NCI-H187 (cell line): ENCODE results near the gene SHISA3.

ENCODE experiments used
- DNase-seq, 2 experiments: peaks; one replicate each; lab custom pipeline; 2025; lab: John Stamatoyannopoulos, UW

The SHISA3 gene

DNA sequence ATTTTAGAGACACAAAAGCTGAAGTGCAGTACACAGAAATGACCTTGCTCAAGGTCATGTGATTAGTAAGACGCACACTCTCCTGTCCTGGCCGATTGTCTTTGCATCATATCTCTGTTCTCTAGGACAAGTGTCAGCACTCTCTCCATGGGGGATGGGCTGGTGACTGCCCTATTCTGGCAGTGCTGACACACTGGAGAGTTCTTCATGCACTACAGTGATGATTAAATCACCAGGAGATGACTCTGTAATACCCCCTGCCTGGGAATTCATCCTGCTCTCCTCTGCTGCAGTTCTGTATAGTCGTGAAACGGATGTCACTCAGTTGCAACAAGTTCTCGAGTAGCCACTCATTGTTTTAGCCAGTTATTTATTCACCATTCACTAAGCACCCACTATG is 5.3 kb upstream of the SHISA3 start:
- no peak for DNase-seq

DNA sequence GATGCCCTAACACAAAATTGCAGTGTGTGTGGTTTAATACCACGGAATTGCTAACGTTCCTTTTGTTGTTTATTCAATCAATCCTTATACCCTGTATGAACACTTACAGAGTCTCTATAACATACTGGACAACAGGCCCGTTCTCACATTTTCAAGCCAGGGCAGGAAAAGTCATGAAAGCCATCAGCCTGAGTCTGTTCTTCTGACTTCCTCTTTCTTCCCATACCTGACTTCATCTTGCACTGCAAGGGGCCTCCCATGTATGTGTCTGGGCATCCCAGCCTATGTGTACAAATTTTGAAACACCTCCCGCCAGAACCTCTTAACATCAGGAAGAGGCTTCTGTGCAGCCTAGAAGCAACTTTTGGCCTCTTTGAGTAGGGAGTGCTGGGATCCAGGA is 4.9 kb upstream of the SHISA3 start:
- DNase-seq, result no peak

DNA sequence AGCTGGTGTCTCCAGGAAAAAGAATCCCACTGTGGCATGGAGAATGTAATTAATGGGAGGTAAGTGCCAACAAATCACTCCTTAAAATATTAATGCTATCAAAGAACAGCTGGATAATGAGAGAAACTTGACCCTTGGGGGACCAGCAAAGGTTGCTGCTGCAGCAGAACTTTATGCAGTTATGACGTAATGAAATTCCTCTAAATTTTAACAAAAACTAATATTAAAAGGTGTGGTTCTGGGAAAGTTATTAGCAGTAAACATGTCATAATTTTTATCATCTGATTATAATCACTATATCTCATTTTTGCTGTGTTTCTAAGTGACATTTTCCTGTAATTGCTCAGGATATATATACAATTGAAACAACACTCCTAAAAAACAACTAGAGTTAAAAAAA is 1.7 kb upstream of the SHISA3 start:
- no peak for DNase-seq

DNA sequence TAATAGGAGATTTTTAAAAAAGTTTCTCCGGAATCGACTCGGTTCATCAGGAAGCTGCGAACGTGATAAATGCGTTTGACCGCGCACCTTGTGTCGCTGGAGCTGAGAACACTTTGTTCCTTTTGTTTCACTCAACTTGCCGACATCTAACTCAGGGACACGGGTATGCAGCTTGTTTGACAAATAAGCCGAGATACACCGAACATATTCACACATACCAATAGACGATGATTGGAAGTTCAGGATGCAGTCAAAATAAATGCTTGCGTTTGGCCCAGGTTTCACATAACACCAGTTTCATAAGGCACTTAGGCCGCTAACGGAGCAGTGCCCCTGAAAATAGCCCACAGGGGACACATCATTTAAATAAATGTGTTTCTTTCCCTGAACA is 932 bp upstream of the SHISA3 start:
- DNase-seq, result no peak

DNA sequence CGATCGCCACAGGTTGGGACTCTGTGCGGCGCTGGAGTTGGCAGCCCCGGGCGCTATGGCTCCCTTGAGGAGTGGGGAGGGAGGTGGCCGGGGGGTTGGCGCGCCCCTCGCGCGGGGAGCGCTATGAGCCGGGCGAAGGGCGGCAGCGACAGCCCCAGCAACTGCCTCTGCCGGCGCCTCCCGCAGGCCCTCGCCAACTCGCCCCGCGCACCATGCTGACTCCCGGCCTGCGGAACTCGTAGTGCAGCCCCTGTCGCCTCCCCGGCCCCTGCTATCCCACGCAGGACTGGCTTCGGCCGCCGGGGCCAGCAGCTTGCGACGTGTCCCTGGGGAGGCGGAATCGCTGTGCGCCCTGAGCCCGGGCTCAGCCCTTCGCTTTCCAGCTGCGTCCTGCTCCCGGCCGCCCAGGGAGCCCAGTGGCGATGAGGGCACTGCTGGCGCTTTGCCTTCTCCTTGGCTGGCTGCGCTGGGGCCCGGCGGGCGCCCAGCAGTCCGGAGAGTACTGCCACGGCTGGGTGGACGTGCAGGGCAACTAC is 415 bp downstream of the SHISA3 start:
- DNase-seq, result no peak

DNA sequence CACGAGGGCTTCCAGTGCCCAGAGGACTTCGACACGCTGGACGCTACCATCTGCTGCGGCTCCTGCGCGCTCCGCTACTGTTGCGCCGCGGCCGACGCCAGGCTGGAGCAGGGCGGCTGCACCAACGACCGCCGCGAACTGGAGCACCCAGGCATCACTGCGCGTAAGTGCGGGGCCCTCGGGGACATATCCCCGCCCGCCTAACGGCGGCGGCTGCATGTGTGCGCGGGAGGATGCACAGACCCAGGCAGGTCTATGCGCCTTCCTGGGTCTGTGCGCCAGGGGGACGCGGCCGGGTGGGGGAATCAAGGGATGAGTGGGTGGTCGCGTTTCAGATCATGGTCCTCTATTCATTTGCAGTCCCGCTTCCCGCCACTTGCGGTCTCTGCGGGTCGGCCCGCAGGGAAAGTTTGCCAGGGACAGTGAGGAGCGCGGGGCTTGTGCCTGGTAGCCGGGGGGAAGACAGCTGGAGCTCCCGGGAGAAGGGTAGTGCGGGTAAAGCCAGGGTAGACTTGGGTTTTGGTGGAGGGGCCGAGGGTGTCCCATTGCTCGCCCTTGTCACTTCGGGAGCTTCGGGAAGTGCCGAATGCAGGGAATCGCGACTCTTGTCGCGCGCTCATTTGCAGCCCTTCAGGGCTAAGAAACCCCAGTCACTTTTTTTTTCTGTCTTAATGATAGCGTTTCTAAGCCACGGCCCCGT is 1.0 kb downstream of the SHISA3 start:
- DNase-seq, result no peak

DNA sequence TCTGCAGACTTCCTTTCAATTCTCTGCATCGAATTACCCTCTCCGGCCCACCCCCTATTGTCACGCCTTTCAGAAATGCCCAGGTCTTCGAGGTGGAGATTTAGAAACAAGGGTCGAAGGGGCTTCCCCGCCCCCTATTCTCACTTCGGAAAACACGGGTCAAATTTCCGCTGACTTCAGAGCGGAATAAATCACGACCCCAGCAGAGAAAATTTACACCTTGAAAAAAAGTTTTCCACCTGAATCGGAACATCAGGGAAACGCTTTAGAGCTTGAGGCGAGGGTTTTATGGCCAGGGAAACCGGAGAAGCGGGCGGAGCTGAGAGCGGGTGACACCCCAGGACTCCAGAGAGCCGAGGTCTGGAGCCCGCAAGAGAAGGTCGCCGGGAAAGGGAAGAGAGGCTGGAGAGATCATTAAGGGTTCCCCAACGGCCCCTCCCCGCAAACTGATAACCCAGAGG is 1.6 kb downstream of the SHISA3 start:
- no peak for DNase-seq

DNA sequence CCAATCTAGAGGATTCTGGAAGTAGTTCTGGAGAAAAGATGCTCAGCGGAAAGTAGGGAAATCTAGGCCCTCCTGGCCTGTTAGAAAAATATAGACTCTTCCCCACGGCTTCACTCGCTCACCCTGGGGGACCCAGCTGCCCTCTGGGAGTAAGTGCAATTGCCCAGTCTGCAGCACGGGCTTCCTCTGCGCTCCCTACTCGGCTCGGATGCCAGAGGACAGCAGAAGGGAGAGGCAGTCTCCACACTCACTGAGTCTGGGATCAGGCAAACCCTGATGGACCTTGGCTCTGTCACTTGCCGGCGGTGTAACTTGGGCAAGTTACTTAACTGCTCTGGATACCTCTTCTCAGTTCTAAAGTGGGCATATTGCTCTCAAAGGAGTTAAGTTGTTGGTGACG is 2.1 kb downstream of the SHISA3 start:
- no peak for DNase-seq

DNA sequence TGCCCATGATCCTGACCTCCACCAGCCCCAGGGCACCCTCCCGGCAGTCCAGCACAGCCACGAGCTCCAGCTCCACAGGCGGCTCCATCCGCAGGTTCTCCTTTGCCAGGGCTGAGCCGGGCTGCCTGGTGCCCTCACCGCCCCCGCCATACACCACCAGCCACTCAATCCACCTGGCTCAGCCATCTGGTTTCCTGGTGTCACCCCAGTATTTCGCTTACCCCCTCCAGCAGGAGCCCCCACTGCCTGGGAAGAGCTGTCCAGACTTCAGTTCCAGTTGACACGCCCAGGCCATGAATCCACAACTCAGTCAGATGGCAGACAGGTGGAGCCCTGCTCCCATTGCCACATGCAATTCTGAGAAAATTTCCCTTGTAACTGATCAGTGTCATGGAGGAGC is 3.9 kb downstream of the SHISA3 start:
- DNase-seq, result no peak

DNA sequence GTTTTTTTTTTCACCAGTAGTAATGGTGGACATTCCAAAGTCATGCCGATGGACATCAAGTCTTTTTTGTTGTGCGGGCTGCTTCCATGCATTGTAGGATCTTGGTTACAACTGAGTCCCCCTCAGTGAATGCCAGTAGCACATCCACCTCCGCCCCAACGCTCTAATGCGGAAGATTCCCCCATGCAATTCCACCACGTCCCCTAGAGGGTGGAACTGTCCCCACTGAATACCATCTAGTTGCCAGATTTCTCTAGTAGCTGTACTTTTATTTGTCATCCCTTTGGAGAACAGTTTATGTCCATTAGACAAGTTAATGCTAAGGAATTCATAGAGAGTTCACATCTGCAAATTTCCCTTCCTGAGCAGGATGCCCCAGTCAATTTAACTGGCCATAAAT is 6.7 kb downstream of the SHISA3 start:
- DNase-seq, result no peak

DNA sequence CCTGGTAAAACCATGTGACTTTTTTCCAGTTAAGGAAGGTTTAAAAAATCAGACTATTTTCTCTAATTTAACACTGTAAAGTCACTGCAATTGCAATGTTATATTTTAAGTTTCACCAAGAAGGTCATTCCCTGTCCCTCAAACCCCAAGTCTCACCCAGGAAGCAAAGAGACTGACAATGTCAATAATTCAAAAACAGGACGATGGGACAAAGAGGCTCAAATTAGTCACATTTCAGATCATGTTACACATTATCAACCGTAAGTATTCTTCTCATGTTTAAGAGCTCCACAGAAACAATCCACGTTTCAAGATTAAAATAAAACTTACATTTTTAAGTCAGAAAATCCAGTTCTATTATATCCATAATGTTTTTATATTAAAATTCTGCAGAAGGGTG is 13.2 kb downstream of the SHISA3 start:
- DNase-seq, result no peak

DNA sequence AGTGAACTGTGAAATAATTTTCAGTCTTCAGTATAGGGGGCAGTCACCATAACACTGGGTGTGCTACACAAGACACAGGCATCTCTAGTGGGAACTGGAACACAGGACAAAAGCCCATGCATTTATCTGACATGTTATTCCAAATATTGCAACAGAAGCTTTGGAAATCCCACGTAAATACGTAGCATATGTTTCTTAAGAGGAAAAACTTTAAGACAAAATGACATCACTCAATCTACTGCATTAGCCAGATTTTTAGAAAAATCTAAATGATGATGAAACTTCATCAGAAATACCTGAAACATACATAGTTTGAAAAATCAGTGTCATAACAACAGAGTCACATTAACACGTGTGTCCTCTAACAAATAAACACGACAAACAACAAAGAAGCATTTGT is 14.5 kb downstream of the SHISA3 start:
- no peak for DNase-seq

DNA sequence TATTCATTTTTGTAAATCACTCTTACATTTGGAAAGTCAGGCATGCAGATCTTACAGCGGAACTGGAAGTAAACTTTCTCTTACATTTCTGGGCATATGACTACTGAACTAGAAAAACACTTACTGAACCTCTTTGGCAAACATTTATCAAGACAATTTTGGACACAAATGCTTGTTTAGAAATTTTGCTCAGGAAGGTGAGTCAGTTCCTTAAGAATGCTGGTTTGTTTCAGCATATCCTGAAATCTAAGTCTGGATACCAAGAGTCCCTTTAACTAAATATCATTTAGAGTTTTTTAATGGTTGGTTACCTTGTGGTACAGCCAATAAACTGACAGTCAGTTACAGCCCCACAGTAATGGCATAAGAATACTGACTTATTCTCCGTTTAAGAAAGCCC is 15.0 kb downstream of the SHISA3 start:
- DNase-seq, result no peak

DNA sequence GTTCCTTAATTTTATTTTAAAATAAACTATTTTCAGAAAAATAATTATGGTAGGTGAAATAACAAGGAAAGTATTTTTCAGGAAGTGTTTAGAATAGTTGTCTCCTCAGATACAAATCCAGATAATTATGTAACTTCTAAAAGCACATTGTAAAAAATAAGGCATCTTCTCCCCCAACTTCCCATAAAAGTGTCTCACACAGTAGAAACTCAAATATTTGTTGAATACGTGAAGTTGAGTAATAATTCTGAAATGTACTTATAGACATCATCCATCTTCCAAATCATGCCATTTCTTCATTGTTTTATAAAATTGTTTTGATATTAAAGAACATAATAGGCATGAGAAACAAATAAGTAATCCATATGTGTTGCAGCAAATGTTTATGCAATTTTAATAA is 18.0 kb downstream of the SHISA3 start:
- DNase-seq, result no peak

DNA sequence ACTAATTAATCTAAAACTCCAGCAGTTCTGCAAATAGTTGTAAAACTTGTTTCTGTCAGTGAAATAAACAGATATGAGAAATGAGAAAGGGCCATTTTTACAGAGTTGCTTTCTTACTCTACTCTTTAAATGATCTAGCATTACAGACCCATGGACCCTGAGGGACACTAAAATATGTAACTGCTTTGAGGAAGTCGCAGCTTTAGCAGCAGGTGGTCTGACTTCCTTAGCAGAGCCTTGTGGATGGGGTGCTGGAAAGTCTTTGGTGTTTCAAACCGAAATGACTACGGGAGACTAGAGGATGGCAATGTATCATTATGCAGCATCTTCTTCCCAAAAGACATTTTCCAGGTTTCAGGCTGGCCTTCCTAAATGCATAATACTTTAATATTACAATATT is 18.7 kb downstream of the SHISA3 start:
- no peak for DNase-seq

DNA sequence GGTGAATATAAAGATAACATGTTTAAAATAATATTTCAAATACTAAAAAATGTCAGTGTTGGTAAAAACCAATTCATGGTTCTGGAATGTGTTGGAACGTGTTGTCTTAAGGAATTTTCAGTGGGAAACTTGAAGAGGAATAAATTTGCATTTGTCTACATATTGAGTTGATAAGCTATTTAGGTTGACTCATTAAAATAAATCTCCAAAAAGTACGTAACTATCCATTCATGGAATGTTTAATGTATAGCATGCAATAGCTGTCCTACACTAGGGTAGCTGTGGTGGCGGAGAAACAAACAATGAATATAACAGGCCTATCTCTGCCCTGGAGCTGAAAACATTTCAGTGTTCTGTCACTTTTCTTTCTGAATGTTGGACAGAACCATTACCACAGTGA is 20.3 kb downstream of the SHISA3 start:
- DNase-seq, result no peak

DNA sequence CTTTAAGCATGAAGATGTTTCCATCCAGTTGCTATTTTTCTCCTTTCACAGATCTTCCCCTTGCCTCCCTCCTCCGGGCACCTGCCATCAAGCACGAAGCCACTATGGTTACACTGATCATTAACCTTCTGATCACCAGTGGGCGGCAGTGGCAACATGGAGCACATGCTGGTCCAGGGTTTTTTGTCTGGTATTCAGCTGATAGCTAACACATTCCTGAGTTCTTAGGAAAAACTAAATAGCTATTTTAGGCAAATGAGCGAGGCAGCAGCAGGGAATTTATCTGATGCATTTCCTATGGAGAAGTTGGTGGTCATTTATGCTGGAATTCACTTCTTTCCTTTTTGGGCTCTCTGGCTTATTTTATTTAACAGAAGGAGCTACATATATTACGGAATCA is 22.9 kb downstream of the SHISA3 start:
- no peak for DNase-seq

DNA sequence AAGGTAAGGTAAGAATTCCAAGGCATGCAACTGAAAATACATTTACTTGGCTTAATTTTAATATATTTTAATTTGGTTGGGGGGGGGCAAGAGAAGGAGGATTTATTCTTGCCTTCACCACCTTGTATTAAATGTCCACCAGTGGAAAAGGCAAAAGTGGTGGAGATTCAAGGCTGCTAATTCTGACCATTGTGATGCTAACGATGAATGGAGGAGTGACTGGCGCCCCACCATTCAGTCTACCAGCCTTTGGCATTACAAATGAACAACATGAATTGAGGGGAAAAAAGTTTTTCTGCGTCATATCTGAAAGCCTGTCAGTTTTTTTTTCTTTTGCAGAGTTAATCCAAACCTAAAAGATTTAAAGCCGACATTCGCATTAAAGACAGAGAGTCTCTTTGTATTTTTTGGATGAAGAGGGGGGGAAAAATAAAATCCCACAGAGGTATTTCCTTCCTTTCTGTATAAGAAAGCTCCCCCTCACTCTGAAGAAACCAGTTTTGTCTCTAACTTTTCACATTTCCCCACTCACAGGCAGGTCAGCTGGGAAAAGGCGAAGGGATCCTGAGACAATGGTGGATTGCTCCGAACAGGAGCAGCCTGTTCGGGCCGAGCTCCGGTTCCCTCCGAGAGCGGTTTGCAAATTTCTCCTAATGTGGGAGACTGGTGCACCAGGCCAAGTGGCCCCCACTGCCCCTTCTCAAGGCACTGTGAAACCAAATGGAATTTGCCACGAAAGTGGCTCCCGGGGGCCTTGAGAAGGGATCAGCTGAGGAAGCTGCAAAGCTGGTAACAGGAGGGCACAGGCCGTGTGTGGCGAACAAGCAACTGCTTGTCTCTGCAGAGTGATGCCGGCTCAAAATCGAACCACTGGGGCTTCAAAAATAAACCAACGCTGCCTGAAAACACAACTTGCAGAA is 28.1 kb downstream of the SHISA3 start:
- no peak for DNase-seq

DNA sequence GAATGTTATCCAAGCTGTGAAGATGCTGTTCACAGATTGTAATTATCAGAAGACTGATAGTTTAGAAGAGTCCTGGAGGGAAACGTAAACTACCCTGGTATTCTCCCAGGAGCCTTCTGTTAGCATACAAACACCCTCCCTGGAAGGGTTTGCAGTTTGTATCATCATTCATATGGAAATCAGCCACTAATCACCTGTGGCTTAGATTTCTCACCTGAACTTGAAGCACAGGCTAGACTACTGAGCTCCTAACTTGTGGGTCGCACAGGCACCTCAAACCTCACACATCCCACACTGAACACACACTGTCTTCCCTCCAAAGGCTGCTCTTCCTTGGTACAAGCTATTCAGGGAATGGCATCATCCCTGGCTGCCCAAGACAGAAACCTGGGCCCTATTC is 30.7 kb downstream of the SHISA3 start:
- no peak for DNase-seq

DNA sequence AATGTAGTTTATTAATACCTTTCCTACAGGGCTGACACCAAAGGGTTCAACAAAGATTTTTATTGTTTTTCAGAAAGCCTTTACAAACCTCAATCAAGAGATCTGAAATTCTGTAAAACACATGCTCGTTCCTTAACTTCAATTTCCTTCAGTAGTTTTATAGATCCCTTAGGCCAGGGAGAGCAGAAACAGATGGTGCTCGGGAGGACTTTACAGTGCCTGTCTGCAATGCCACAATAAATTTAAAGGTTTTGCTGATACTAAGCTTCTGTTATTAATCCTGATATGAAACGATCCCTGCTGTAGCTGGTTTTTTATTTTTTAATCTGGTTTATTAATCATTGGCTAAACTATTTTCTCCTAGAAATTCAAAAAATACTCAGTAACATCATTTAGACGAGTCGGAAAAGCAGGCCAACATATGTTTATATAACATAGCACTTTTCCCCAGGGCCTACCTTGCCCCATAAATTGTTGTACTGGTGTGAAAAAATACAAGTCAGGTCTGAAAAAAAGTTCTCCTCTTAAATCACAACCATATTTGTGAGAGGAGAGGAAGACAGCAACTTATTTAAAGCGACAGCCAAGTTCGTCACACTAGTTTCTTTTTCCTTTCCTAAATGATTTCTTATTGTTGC is 39.8 kb downstream of the SHISA3 start:
- DNase-seq, result no peak

DNA sequence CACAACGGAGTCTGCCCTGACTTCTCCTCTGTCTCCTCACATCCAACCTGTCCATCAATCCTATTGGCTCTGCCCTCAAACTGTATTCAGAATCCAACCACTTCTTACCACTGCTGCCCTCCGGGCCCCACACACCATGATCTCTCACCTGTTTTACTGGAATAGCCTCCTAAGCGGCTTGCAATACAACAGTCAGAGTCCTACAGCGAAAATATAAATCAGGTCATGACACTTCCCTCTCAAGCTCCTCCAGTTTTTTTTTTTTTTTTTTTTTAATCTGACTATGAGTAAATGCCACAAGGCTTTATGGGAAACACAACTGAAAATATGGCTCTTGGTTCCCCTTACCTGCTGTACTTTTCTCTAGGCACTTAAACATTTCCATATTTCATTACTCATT is 42.8 kb downstream of the SHISA3 start:
- no peak for DNase-seq

DNA sequence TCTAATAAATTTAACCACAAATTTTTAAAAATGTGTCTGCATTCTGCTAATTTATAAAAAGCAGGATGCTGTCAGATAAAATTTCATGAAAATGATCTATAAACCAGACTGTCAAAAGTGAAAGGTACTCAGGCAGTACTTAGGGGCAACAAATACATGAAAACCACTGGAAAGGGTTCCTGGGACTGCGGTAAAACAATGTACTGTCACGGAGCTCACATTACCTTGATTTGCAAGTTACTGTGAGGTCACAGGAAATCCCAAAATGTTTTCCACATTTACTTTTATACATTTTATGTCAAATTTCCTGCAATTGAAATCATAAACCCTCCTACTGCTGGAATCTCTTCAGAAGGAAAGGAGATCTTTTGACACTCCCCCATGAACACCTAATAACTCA is 45.3 kb downstream of the SHISA3 start:
- DNase-seq, result no peak

DNA sequence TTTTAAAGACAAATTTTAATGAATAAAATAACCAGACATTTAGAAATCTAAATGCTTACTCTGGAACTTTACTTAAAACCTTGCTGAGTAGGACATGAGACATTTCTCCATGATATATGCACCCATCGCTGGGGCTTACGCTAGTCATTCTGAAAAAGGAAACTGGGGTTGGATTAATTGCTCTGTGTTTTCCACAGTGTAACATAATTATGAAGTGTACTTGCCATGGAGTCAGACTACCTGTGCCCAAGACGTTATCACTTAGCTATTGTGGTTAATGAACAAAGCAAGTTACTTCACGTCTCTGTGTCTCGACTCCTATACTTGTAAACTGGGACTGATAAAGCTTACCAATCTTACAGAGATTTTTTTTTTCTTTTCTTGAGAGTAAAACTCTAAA is 47.8 kb downstream of the SHISA3 start:
- no peak for DNase-seq
